Glomerular endothelial cell (primary cell): Measurements from ENCODE around the gene SMG1. TPM values are rescaled to one million over a fixed set of nuclear protein-coding genes. Genes with fewer than 3 reads are reported as not detected.
"Not testable (repeated sequence)": the region's sequence is repeated elsewhere in the genome, so short reads cannot be mapped to it uniquely, and the experiment has no call there.

Source experiments
- DNase-seq: peaks from one replicate; pipeline ENCODE4 v3.0.0-alpha.2; 2011; ENCODE audit warnings: low read depth, low spot score; ENCODE audit errors: extremely low read depth
- total RNA-seq: library from RNA; depleted of rRNA; stranded (reverse); fragments of >200 nt; gene quantifications from 2 replicates; pipeline ENCODE4 v1.2.3, GENCODE V29; 2015

SMG1 gene
- total RNA-seq, 1 donor from 2014 or later: 76.7 TPM

- not testable (repeated sequence) for DNase-seq
Measured at GRCh38 chr16:18772171-18772570, 154.0 kb downstream of the SMG1 start.

DNA sequence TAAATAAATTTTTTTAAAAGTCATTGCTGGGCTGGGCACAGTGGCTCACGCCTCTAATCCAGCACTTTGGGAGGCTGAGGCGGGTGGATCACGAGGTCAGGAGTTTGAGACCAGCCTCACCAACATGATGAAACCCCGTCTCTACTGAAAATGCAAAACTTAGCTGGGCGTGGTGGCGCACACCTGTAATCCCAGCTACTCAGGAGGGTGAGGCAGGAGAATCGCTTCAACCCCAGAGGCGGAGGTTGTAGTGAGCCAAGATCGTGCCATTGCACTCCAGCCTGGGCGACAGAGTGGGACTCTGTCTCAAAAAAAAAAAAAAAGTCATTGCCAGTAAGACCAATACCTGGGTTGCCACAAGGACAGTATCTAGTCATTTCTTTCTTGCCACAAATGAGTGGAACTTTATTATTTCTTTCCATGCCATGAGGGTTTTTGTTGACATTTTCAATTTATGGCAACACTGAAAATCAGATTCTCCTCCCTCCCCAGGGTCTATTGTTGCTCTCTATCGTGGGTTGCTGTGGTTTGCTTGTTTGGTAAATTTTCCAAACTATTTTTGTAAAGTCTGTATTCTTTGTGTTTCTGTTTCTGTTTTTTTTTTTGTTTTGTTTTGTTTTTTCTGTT lies 155.8 kb downstream of the SMG1 start:
- DNase-seq: not testable (repeated sequence)

DNA sequence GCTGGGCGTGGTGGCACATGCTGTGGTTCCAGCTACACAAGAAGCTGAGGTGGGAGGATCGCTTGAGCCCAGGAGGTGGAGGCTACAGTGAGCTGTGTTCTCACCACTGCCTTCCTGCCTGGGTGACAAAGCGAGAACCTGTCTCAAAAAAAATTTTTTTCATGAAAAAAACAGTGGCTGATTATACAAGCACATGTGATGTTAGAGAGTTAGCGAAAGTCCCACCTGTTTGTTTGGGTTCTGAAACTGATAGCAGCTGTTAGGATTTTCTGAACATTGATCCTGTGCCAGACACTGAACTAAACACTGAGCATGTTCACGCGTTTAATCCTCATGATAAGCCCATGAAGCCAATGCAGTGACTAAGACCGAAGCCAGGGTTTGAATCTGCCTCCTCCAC lies 159.0 kb downstream of the SMG1 start:
- not testable (repeated sequence) for DNase-seq

GRCh38 chr16:18762713-18763112 lies 163.5 kb downstream of the SMG1 start:
- DNase-seq: not testable (repeated sequence)

- not testable (repeated sequence) for DNase-seq
Measured at GRCh38 chr16:18759598-18760520, 166.3 kb downstream of the SMG1 start.

DNA sequence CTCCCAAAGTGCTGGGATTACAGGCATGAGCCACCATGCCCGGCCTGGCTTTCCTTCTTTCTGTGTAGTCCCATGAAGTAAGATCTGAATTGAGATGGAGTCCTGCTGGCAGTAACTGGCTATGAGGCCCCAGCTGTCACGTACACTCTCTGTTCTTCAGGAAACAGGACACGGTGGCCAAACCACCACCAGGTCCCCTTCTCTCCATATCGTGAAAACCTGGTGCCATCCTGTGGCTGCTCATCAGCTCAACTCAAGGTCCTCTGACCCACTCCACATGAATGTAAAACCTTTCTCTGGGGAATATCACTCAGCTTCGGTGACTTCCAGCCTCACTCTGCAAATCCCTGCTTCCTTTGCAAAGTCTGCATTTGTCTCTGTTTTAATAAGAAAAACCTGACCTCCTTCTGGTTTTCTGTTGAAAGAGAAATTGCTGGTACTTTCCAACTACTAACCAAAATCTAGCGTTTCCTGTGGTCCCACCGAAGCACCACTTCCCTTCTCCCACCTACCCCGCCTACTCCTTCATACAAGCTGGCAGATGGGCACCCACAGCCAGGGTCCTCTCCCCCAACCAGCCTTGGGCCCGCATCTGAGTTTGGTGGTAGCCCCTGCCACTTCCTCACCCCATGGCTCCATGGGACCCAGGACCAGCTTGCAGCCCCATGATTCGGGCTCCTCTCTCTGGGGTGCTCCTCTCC lies 168.1 kb downstream of the SMG1 start:
- DNase-seq: not testable (repeated sequence)

DNA sequence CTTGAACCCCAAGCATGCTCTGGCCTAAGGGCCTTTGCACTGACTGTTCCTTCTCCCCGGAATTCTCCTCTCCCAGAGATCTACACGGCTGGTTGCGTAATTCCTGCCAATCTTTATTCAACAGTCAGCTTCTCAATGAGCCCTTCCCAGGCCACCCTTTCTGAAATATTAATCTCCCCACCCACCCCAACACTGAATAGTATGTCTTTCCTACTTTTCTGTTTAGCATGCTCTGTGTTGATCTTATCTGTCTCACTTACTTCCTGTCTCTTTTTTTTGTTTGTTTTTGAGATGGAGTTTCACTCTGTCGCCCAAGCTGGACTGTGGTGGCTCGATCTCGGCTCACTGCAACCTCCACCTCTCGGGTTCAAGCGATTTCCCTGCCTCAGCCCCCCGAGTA lies 169.6 kb downstream of the SMG1 start:
- not testable (repeated sequence) for DNase-seq

Other genes starting within 250 kb of the SMG1 start
- 1,285 and 2,756 TPM in 2 replicates for gene RPS15A, start 136.1 kb downstream of the SMG1 start, total RNA-seq
- gene ARL6IP1, start 124.9 kb downstream of the SMG1 start, total RNA-seq: 158 and 160 TPM in 2 replicates
- gene TMC7, start 57.5 kb upstream of the SMG1 start, total RNA-seq: 1.1 and 2.7 TPM in 2 replicates
- 8.6 and 16.0 TPM in 2 replicates for gene COQ7, start 141.2 kb upstream of the SMG1 start, total RNA-seq
- 50.4 and 74.8 TPM in 2 replicates for gene ITPRIPL2, start 187.6 kb upstream of the SMG1 start, total RNA-seq
- gene SYT17, start 241.8 kb upstream of the SMG1 start, total RNA-seq: 3.6 and 5.8 TPM in 2 replicates